PC-3 (cell line): ENCODE measurements around the gene TAS2R46.
"Not testable (repeated sequence)": the region's sequence is repeated elsewhere in the genome, so short reads cannot be mapped to it uniquely, and the experiment has no call there.

Source experiments
- EZH2 ChIP-seq: fragments of 300-600 bp; sonication (generic); IDR thresholded peaks from one replicate; pipeline ENCODE4 v1.6.1; 2017; ENCODE audit warnings: antibody characterized with exemption, mild to moderate bottlenecking, low read length; ENCODE audit not compliant: unreplicated experiment
- TF ChIP-seq, protein P1 (sequence below): fragments of 300-600 bp; sonication (generic); conservative IDR thresholded peaks from 2 replicates; pipeline ENCODE4 v1.5.1; 2017; ENCODE audit warnings: antibody characterized with exemption, low read depth, mild to moderate bottlenecking, low read length

DNA sequence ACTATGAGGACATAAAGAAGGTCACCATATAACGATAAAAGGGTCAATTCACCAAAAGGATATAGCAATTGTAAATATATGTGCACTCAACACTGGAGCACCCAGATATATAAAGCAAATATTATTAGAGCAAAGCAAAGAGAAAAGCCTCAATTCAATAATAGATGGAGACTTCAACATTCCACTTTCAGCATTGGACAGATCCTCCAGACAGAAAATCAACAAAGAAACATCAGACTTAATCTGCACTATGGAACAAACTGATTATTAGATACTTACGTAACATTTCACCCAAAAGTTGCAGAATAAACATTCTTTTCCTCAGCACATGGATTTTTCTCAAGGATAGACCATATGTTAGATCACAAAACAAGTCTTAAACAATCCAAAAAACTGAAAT, 20.7 kb downstream of the TAS2R46 start:
- TF ChIP-seq, protein P1, sequence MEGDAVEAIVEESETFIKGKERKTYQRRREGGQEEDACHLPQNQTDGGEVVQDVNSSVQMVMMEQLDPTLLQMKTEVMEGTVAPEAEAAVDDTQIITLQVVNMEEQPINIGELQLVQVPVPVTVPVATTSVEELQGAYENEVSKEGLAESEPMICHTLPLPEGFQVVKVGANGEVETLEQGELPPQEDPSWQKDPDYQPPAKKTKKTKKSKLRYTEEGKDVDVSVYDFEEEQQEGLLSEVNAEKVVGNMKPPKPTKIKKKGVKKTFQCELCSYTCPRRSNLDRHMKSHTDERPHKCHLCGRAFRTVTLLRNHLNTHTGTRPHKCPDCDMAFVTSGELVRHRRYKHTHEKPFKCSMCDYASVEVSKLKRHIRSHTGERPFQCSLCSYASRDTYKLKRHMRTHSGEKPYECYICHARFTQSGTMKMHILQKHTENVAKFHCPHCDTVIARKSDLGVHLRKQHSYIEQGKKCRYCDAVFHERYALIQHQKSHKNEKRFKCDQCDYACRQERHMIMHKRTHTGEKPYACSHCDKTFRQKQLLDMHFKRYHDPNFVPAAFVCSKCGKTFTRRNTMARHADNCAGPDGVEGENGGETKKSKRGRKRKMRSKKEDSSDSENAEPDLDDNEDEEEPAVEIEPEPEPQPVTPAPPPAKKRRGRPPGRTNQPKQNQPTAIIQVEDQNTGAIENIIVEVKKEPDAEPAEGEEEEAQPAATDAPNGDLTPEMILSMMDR, result not testable (repeated sequence)
- not testable (repeated sequence) for TF ChIP-seq EZH2
